Measurements from ENCODE around the gene RHBDD2. TPM values are rescaled to one million over a fixed set of nuclear protein-coding genes. Genes with fewer than 3 reads are reported as not detected.
"Not testable (repeated sequence)": the region's sequence is repeated elsewhere in the genome, so short reads cannot be mapped to it uniquely, and the experiment has no call there.

The RHBDD2 gene
- total RNA-seq, 4 donors from 2014 or later = 44.9 to 79.7 (median 63.7) TPM

DNA sequence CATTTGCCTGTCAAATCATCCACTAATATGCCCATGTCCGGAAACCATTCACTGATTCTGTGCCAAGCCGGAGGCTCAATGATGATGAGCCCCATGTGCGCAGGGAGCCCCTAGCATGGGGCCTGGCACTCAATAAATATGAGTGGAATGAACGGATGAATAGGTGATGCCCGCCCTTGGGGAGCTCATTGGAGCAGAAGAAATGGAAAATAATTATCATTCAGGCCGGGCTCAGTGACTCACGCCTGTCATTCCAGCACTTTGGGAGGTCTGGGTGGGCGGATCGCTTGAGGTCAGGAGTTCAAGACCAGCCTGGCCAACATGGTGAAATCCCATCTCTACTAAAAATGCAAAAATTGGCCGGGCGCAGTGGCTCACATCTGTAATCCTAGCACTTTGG lies 11.0 kb downstream of the RHBDD2 start:
- in situ Hi-C loops (cut with MboI; ENCODE audit: low pct_ligation_motif_present in 1 of 4, low pct_unique_long_range_greater_than_20kb in 1 of 4, low sequenced_read_pairs in 3 of 4) (no loop called here), intact Hi-C loops (cut with DNase I; ENCODE audit: low total_unique reads) (no loop called here)
- H3K4me3 ChIP-seq = no peak overlapping the region
- H3K27ac ChIP-seq = no peak overlapping the region
- H3K9me3 ChIP-seq = no peaks in the 10 kb centered on the region
- no peak for DNase-seq
- whole genome bisulfite sequencing, 2 donors (ENCODE audit: low coverage in 1 of 2) = 66 to 87% methylated on average over 7 to 11 of the region's 11 CpGs
- no peaks in the 10 kb centered on the region for H3K27me3 ChIP-seq
- peaks cover 0 to under 1% (median 0%) of the 10 kb centered on the region in 4 donors for H3K4me1 ChIP-seq
- TF ChIP-seq, protein P1, sequence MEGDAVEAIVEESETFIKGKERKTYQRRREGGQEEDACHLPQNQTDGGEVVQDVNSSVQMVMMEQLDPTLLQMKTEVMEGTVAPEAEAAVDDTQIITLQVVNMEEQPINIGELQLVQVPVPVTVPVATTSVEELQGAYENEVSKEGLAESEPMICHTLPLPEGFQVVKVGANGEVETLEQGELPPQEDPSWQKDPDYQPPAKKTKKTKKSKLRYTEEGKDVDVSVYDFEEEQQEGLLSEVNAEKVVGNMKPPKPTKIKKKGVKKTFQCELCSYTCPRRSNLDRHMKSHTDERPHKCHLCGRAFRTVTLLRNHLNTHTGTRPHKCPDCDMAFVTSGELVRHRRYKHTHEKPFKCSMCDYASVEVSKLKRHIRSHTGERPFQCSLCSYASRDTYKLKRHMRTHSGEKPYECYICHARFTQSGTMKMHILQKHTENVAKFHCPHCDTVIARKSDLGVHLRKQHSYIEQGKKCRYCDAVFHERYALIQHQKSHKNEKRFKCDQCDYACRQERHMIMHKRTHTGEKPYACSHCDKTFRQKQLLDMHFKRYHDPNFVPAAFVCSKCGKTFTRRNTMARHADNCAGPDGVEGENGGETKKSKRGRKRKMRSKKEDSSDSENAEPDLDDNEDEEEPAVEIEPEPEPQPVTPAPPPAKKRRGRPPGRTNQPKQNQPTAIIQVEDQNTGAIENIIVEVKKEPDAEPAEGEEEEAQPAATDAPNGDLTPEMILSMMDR (IDR thresholded peaks at IDR 0.05) = no peak
- TF ChIP-seq EP300 (IDR thresholded peaks at IDR 0.05; ENCODE audit: low read depth) = no peak
- TF ChIP-seq POLR2AphosphoS5 (IDR thresholded peaks at IDR 0.05) = no peak
- TF ChIP-seq POLR2A (IDR thresholded peaks at IDR 0.05) = no peak
- peaks cover 0 to 11% (median 4%) of the 10 kb centered on the region in 4 donors for H3K36me3 ChIP-seq

DNA sequence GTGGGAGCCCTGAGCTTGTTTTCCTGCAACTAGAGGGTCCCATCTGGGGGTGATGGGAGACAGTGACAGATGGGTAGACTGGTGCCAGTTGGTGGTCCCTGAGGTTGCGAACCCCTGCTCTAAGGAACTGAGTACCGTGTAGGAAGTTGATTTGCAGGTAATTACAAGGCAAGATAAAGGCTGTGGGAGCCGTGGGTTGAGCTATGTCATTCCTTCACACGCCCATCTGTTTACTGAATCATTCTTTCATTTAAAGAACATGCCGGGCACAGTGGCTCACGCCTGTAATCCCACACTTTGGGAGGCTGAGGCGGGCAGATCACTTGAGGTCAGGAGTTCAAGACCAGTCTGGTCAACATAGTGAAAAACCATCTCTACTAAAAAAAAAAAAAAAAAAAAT lies 12.4 kb downstream of the RHBDD2 start:
- H3K4me1 ChIP-seq; intact Hi-C loops (cut with DNase I; ENCODE audit: low total_unique reads); H3K4me3 ChIP-seq; DNase-seq; in situ Hi-C loops (cut with MboI; ENCODE audit: low pct_ligation_motif_present in 1 of 4, low pct_unique_long_range_greater_than_20kb in 1 of 4, low sequenced_read_pairs in 3 of 4); H3K9me3 ChIP-seq; H3K36me3 ChIP-seq; H3K27me3 ChIP-seq; H3K27ac ChIP-seq: not testable (repeated sequence)
- 50 to 73% methylated on average over 5 to 7 of the region's 7 CpGs for WGBS, 2 donors (ENCODE audit: low coverage in 1 of 2)

DNA sequence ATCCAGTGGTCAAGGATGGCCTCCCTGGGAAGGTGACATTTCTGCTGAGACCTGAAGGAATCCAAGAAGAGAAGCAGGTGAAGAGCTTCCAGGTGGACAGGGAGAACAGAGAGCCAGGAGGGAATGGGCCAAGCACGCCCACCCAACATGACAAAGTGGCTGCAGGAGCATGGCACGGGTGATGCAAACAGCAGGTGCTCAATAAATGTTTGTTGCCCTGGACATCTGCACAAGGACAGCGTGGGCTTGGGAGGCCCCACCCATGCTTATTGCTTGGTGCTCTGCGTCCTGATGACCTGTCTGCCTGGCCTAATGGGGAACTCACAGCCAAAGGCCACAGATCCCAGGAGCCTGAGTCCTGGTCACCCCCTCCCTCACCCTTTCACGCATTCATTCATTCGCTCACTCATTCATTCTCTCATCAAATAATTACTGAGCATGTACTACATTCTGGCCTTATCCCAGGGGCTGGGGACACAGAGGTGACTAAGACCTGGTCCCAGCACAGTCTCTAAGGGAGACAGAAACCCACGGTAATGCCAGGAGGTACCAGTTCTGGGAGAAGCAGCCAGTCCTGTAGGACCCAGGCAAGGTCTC lies 13.1 kb downstream of the RHBDD2 start:
- intact Hi-C loops (cut with DNase I; ENCODE audit: low total_unique reads) = no loop called here
- in situ Hi-C loops (cut with MboI; ENCODE audit: low pct_ligation_motif_present in 1 of 4, low pct_unique_long_range_greater_than_20kb in 1 of 4, low sequenced_read_pairs in 3 of 4) = no loop called here
- no peaks in the 10 kb centered on the region for H3K9me3 ChIP-seq
- H3K27me3 ChIP-seq = no peaks in the 10 kb centered on the region
- TF ChIP-seq, protein P1 (IDR thresholded peaks at IDR 0.05) = no peak
- TF ChIP-seq EP300 (IDR thresholded peaks at IDR 0.05; ENCODE audit: low read depth) = no peak
- no peak for TF ChIP-seq POLR2AphosphoS5 (IDR thresholded peaks at IDR 0.05)
- TF ChIP-seq POLR2A (IDR thresholded peaks at IDR 0.05) = no peak
- no peak overlapping the region for H3K27ac ChIP-seq
- 94 to 100% methylated on average over 1 to 7 of the region's 7 CpGs for WGBS, 2 donors (ENCODE audit: low coverage in 1 of 2)
- H3K4me1 ChIP-seq = no peaks in the 10 kb centered on the region
- H3K4me3 ChIP-seq = no peak overlapping the region
- DNase-seq = no peak
- no peaks in the 10 kb centered on the region for H3K36me3 ChIP-seq

DNA sequence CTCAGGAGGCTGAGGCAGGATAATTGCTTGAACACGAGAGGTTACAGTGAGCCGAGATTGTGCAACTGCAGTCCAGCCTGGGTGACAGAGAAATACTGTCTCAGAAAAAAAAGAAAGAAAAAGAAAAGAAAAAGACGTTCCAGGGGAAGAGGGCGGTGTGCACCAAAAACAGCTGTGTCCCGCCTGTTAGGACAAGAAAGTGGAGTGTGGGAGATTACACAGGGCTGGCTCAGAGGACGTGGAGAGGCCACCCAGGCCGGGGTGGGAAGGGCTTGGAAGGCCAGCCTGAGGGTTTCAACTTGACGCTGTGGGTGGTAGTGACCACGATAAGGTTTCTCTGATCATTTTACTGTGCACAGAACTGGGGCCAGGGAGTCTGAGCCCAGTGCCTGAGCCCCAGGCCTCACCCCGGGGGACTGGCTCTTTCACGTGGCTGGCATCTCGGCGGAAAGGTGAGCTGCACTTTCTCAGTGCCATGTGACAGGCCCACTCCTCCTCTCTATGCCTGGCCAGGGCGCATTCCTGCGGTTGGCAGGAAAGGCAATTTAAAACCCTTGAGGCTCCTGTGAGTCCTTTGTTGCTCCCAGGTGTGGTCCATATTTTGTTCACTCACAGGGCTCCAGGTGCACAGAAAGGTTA lies 13.9 kb downstream of the RHBDD2 start:
- Histone ChIP-seq H3K4me1 (no peaks in the 10 kb centered on the region), H3K9me3 (no peaks in the 10 kb centered on the region), H3K27ac (no peak overlapping the region), H3K27me3 (no peaks in the 10 kb centered on the region), H3K36me3 (no peaks in the 10 kb centered on the region), H3K4me3 (no peak overlapping the region)
- TF ChIP-seq, protein P1 (IDR thresholded peaks at IDR 0.05) = no peak
- peak in 2 of 3 donors; percentile 17 to 38 for TF ChIP-seq POLR2AphosphoS5 (IDR thresholded peaks at IDR 0.05)
- in situ Hi-C loops (cut with MboI; ENCODE audit: low pct_ligation_motif_present in 1 of 4, low pct_unique_long_range_greater_than_20kb in 1 of 4, low sequenced_read_pairs in 3 of 4) (no loop called here), intact Hi-C loops (cut with DNase I; ENCODE audit: low total_unique reads) (no loop called here)
- WGBS, 2 donors (ENCODE audit: low coverage in 1 of 2) = 67 to 72% methylated on average over 7 to 15 of the region's 15 CpGs
- DNase-seq = peak; percentile 33
